Activated T-helper 1 cell treated with anti-CD3 and anti-CD28 coated beads, Interleukin-12 subunit alpha, Interleukin-12 subunit beta, Interleukin-2, Interleukin-4 antibody, amounts not matched to agents 30 ng/mL and 10 ng/mL and 1 ng/mL, durations not matched to agents 14 hours and 24 hours and 36 hours (primary cell): ENCODE measurements around the gene EHD4. TPM values are rescaled to one million over a fixed set of nuclear protein-coding genes. Genes with fewer than 3 reads are reported as not detected.

Experiments used
- DNase-seq: peaks from one replicate; pipeline ENCODE4 v3.0.0; 2021; ENCODE audit warnings: low spot score
- H3K27ac Mint-ChIP-seq: one replicate; pipeline ENCODE4 v1.8.0; 2021; ENCODE audit warnings: mild to moderate bottlenecking, mixed read lengths
- H3K27me3 Mint-ChIP-seq: one replicate; pipeline ENCODE4 v1.8.0; 2022; ENCODE audit warnings: mild to moderate bottlenecking, moderate library complexity, mixed read lengths; ENCODE audit not compliant: insufficient read depth
- H3K36me3 Mint-ChIP-seq: one replicate; pipeline ENCODE4 v1.8.0; 2021; ENCODE audit warnings: low read depth, mixed read lengths
- H3K4me1 Mint-ChIP-seq: one replicate; pipeline ENCODE4 v1.8.0; 2021; ENCODE audit warnings: low read depth, mixed read lengths
- H3K4me3 Mint-ChIP-seq: one replicate; pipeline ENCODE4 v1.8.0; 2021; ENCODE audit warnings: mild to moderate bottlenecking, moderate library complexity, mixed read lengths
- H3K9me3 Mint-ChIP-seq: one replicate; pipeline ENCODE4 v1.8.0; 2021; ENCODE audit warnings: mixed read lengths
- intact Hi-C: fragments of 100-400 bp; cut with micrococcal nuclease; formaldehyde crosslinking; loops from one replicate; pipeline ENCODE4 v1.15.1; 2024
- total RNA-seq: library from RNA; stranded (reverse); gene quantifications from 2 replicates; pipeline ENCODE4 v1.2.3, GENCODE V29; 2022

Gene EHD4
- total RNA-seq, result 29.5 and 30.1 TPM in 2 replicates

- H3K4me3 Mint-ChIP-seq, result peak within 1 kb of the TSS; percentile 91
- peak; percentile 95 for DNase-seq
- intact Hi-C loops, result loop anchor here (2.0 to 10.0 kb wide), 5 partner anchors 220 to 950 kb away; partner anchors contain the start of genes GANC, ITPKA, MGA and TMEM87A
- peaks cover 13% of the 10 kb centered on the region for H3K36me3 Mint-ChIP-seq
- peaks cover 60% of the 10 kb centered on the region for H3K4me1 Mint-ChIP-seq
- no peaks in the 10 kb centered on the region for H3K9me3 Mint-ChIP-seq
- H3K27ac Mint-ChIP-seq, result peak within 1 kb of the TSS; percentile 91
- H3K27me3 Mint-ChIP-seq, result peaks cover 7% of the 10 kb centered on the region
These were observed at the start of gene EHD4 for GRCh38 chr15:41972253-41973242. EHD4 (minus strand) TSS chr15:41972557; CDS start chr15:41972494, 63 bp downstream.

GRCh38 chr15:42021593-42021992 lies 49.2 kb upstream of the EHD4 start:
- no peak overlapping the region for H3K27ac Mint-ChIP-seq
- no peaks in the 10 kb centered on the region for H3K9me3 Mint-ChIP-seq
- intact Hi-C loops, result no loop called here
- H3K36me3 Mint-ChIP-seq, result no peaks in the 10 kb centered on the region
- no peaks in the 10 kb centered on the region for H3K4me1 Mint-ChIP-seq
- DNase-seq, result no peak
- peaks cover 8% of the 10 kb centered on the region for H3K27me3 Mint-ChIP-seq
- no peak overlapping the region for H3K4me3 Mint-ChIP-seq

GRCh38 chr15:42020713-42021273 lies 48.4 kb upstream of the EHD4 start, which contains the start of gene PLA2G4E:
PLA2G4E (minus strand) TSS chr15:42021042; CDS start chr15:42021030, 12 bp downstream.
- no peaks in the 10 kb centered on the region for H3K36me3 Mint-ChIP-seq
- no peaks in the 10 kb centered on the region for H3K9me3 Mint-ChIP-seq
- no peak for DNase-seq
- H3K27me3 Mint-ChIP-seq, result peaks cover 2% of the 10 kb centered on the region
- H3K4me3 Mint-ChIP-seq, result no peak within 1 kb of the TSS
- no peak within 1 kb of the TSS for H3K27ac Mint-ChIP-seq
- intact Hi-C loops, result no loop called here
- no peaks in the 10 kb centered on the region for H3K4me1 Mint-ChIP-seq

- no peaks in the 10 kb centered on the region for H3K36me3 Mint-ChIP-seq
- intact Hi-C loops, result no loop called here
- H3K9me3 Mint-ChIP-seq, result no peaks in the 10 kb centered on the region
- peaks cover 2% of the 10 kb centered on the region for H3K27me3 Mint-ChIP-seq
- H3K4me1 Mint-ChIP-seq, result no peaks in the 10 kb centered on the region
- no peak overlapping the region for H3K4me3 Mint-ChIP-seq
- DNase-seq, result no peak
- no peak overlapping the region for H3K27ac Mint-ChIP-seq
These were observed 46.2 kb upstream of the EHD4 start for GRCh38 chr15:42018306-42019224.

- no peak for DNase-seq
These were observed 44.6 kb upstream of the EHD4 start for GRCh38 chr15:42016971-42017370.

GRCh38 chr15:42014406-42014805 lies 42.0 kb upstream of the EHD4 start:
- Mint-ChIP-seq H3K9me3 (no peaks in the 10 kb centered on the region), H3K27ac (no peak overlapping the region)
- intact Hi-C loops, result no loop called here

More at GRCh38 chr15:42016971-42017370, 44.6 kb upstream of the EHD4 start:
- Mint-ChIP-seq H3K36me3 (no peaks in the 10 kb centered on the region), H3K27ac (no peak overlapping the region), H3K27me3 (no peaks in the 10 kb centered on the region), H3K4me1 (no peaks in the 10 kb centered on the region), H3K9me3 (no peaks in the 10 kb centered on the region), H3K4me3 (no peak overlapping the region)
- intact Hi-C loops, result no loop called here

GRCh38 chr15:42012928-42013482 lies 40.6 kb upstream of the EHD4 start:
- intact Hi-C loops, result no loop called here
- H3K4me1 Mint-ChIP-seq, result peaks cover 23% of the 10 kb centered on the region
- H3K4me3 Mint-ChIP-seq, result no peak overlapping the region

More at GRCh38 chr15:42014406-42014805, 42.0 kb upstream of the EHD4 start:
- Mint-ChIP-seq H3K27me3 (no peaks in the 10 kb centered on the region), H3K4me3 (no peak overlapping the region), H3K4me1 (peaks cover 18% of the 10 kb centered on the region), H3K36me3 (no peaks in the 10 kb centered on the region)
- no peak for DNase-seq

GRCh38 chr15:42012241-42012640 lies 39.9 kb upstream of the EHD4 start:
- no peak overlapping the region for H3K27ac Mint-ChIP-seq
- intact Hi-C loops, result no loop called here
- peak overlapping the region; percentile 20 for H3K4me3 Mint-ChIP-seq

More at GRCh38 chr15:42012928-42013482, 40.6 kb upstream of the EHD4 start:
- Mint-ChIP-seq H3K36me3 (no peaks in the 10 kb centered on the region), H3K9me3 (no peaks in the 10 kb centered on the region), H3K27me3 (no peaks in the 10 kb centered on the region), H3K27ac (no peak overlapping the region)
- DNase-seq, result no peak

GRCh38 chr15:42011074-42011473 lies 38.7 kb upstream of the EHD4 start:
- no peaks in the 10 kb centered on the region for H3K9me3 Mint-ChIP-seq
- H3K27ac Mint-ChIP-seq, result peak overlapping the region; percentile 36
- DNase-seq, result no peak
- H3K27me3 Mint-ChIP-seq, result peaks cover 2% of the 10 kb centered on the region
- H3K4me1 Mint-ChIP-seq, result peaks cover 32% of the 10 kb centered on the region
- no peaks in the 10 kb centered on the region for H3K36me3 Mint-ChIP-seq
- H3K4me3 Mint-ChIP-seq, result no peak overlapping the region
- intact Hi-C loops, result no loop called here

More at GRCh38 chr15:42012241-42012640, 39.9 kb upstream of the EHD4 start:
- H3K36me3 Mint-ChIP-seq, result no peaks in the 10 kb centered on the region
- H3K4me1 Mint-ChIP-seq, result peaks cover 28% of the 10 kb centered on the region
- DNase-seq, result no peak
- peaks cover 2% of the 10 kb centered on the region for H3K27me3 Mint-ChIP-seq
- no peaks in the 10 kb centered on the region for H3K9me3 Mint-ChIP-seq

- Mint-ChIP-seq H3K4me1 (peaks cover 32% of the 10 kb centered on the region), H3K27ac (peak overlapping the region; percentile 36), H3K36me3 (no peaks in the 10 kb centered on the region), H3K4me3 (no peak overlapping the region), H3K9me3 (no peaks in the 10 kb centered on the region), H3K27me3 (peaks cover 2% of the 10 kb centered on the region)
- no peak for DNase-seq
- intact Hi-C loops, result no loop called here
These were observed 38.1 kb upstream of the EHD4 start for GRCh38 chr15:42010434-42010833.

- peaks cover 2% of the 10 kb centered on the region for H3K27me3 Mint-ChIP-seq
- intact Hi-C loops, result no loop called here
- no peaks in the 10 kb centered on the region for H3K36me3 Mint-ChIP-seq
- no peak overlapping the region for H3K4me3 Mint-ChIP-seq
- H3K4me1 Mint-ChIP-seq, result peaks cover 32% of the 10 kb centered on the region
- H3K27ac Mint-ChIP-seq, result peak overlapping the region; percentile 56
- no peaks in the 10 kb centered on the region for H3K9me3 Mint-ChIP-seq
- DNase-seq, result no peak
These were observed 37.1 kb upstream of the EHD4 start for GRCh38 chr15:42009474-42009873.

GRCh38 chr15:42009022-42009421 lies 36.7 kb upstream of the EHD4 start:
- no peaks in the 10 kb centered on the region for H3K36me3 Mint-ChIP-seq
- peaks cover 3% of the 10 kb centered on the region for H3K27me3 Mint-ChIP-seq
- no peaks in the 10 kb centered on the region for H3K9me3 Mint-ChIP-seq
- peak overlapping the region; percentile 56 for H3K27ac Mint-ChIP-seq
- no peak overlapping the region for H3K4me3 Mint-ChIP-seq
- intact Hi-C loops, result no loop called here
- no peak for DNase-seq
- H3K4me1 Mint-ChIP-seq, result peaks cover 32% of the 10 kb centered on the region
